NCI-H1417 (cell line): ENCODE data around the gene DLG2.

ENCODE experiments used
- DNase-seq, 3 experiments: peaks; one replicate each; lab custom pipeline; 2025; lab: John Stamatoyannopoulos, UW

Gene DLG2

DNA sequence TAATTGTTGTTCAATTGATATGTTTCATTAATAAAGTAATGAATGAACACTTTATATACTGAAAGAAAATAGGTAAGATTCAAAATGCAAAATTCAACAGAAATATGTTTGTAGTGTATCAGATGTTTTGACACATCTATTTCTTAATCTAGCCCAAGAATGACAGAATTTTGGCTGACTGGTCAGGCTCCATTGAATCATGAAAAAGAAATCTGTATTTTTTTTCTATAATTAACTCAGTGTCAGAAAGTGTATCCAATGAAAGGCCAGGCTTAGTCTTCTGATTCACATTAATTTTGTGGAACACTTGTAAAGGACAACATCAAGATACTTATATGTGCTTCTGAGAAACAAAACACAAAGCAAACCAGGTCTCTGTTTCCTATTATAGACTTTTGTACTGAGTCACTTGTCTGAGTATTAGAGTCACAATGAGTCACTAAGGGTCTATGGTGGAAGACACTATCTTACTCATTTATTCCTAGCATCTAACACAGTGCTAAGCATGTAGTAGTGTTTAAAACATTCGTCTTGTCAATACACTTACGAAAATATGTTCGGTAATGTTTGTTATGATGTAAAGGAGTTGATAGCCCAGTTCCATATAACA, 2043.3 kb downstream of the DLG2 start:
- no peak for DNase-seq

DNA sequence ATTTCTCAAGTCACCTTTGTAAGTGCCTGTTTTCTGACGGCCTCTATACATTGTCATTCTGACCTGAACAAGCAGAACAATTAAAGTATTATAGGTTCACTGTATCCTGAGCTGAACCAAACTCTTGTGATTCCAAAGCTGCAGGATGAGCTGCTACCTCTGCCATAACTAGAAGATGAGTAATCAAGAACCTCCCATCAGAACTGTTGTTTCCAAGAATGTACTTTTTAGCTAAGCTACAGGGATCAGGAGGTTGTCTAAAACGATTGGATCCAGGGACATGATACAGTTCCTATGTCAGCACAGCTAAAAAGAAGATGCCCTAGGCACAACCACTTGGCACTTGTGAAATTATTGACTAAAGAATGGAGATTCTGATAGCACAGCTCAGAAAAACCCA, 2052.6 kb downstream of the DLG2 start:
- no peak for DNase-seq

GRCh38 chr11:83572581-83573496, 2054.3 kb downstream of the DLG2 start:
- peak in 1 of 3 experiments; percentile 57 for DNase-seq

DNA sequence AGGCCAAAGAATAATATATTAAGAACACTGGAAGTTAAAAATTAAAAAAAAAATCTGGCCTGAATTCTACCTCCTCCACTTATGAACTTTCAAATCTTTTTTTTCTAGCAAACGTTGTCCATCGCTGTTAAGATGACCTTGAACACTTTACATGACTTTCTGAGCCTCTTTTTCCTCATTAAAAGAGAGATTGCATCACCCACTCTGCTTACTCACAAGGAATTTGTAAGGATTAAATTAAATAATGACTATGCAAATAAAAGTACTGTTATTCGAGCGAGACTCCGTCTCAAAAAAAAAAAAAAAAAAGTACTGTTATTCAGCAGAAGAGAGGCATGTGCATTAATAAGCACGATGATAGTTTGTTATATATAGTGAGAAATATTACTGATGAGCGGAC, 2055.8 kb downstream of the DLG2 start:
- DNase-seq, result no peak

DNA sequence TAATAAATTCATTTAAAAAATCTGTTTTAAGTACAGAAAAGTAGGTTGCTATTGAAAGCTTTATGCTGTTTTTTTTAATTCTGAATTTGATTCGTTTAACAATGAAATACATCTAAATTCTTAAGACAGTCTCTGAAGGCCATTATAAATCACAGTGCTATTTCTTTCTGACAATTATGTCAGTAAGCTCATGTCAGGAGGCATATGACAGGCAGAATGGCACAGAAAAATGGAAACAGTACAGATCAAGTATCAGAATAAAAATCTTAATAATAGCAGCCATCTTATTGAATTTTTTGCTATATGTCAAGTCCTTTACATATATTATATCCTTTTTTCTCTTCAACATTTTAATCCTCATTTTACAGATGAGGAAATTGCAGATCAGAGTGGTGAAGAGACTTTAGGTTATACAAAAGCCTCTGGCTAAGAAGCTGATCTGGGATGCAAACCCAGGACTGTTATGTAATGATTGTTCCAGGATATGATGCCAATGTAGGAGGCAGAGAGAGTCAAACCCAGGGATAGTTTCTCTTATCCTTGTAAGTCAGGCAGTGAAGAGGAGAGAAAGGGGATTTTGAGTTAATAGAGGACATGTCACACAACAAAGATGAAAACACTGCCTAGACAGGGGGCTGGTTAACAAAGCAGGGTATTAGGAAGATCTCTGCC, 2057.9 kb downstream of the DLG2 start:
- DNase-seq, result no peak

- no peak for DNase-seq
These were observed 2058.6 kb downstream of the DLG2 start for GRCh38 chr11:83568516-83568915.

DNA sequence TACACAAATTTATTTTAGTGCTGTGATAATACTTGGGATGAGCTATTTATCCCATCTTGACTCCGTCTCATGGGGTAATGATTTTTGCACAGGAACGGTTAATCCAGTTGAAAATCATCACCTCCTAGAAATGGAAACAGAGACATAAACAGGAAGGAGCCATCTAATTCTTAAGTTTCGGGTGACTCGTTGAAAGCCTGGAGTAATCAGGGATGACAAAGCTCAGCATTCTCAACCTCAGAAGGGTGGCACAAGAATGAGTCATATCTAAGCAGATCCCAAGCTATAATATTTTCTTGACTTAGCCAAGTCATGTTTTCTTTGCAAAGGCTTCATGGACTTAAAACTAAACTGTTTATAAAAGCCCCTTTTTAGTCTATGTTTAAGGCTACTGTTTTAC, 2060.2 kb downstream of the DLG2 start:
- DNase-seq, result peak in 1 of 3 experiments; percentile 10

DNA sequence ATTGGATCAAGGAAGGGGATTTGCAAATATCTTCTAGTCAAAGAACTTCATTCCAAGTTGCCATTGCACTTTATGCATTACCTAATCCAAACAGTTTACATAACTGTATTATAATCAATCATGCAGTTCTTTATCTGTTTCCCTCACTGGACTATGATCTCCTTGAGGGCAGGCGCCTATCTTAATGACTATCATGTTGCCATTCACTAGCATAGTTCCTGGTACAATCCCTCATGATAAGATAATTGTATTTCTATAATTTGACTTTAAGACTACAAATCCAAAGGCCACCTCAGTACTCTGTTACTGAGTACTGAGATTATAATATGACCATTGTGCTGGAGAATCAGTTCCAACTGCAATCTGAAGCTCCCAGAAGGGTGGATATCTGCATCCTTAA, 2062.3 kb downstream of the DLG2 start:
- DNase-seq, result no peak

DNA sequence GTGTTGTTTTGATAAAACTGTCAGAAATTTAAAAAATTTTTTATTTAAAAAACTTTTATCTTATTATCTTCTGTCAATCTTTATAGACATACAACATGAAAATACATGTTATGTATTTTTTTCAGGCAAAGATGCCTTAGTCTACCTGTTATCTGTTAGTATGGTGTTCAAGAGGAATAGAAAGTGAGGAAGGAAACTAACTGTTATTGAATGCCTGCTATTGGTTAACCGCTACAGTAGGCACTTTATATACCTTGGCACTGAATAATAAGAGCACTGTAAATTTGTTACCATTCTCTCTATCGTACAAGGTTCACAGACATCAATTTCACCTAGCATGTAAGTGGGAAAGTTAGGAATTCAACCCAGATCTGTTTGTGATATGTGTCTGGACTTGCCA, 2068.9 kb downstream of the DLG2 start:
- DNase-seq, result no peak

GRCh38 chr11:83557653-83558052, 2069.5 kb downstream of the DLG2 start:
- DNase-seq, result no peak

- no peak for DNase-seq
These were observed 2072.3 kb downstream of the DLG2 start for GRCh38 chr11:83554876-83555275.

- DNase-seq, result no peak
These were observed 2077.0 kb downstream of the DLG2 start for GRCh38 chr11:83549984-83550667.

GRCh38 chr11:83546368-83546767, 2080.8 kb downstream of the DLG2 start:
- no peak for DNase-seq

- peak in 2 of 3 experiments; percentile 60 to 69 for DNase-seq
These were observed 2081.5 kb downstream of the DLG2 start for GRCh38 chr11:83545494-83546260.

DNA sequence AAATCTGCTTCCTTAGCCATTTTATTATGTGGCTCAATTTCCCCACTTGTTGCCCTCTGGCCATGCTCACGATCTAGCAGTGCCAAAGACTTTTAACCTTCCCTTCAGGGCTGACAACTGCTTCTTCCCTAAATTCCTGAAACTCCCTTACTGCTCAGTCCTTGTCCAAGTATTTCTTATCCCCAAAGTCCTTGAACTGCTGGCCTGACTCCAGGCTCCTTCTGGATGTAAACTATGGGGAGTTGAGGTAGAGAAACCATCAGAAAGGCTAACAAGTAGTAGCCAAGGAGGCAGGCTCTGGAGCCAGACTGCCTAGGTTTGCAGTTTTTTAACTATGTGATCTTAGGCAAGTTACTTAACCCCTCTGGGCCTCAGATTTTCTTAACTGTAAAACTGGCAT, 2082.3 kb downstream of the DLG2 start:
- DNase-seq, result no peak

DNA sequence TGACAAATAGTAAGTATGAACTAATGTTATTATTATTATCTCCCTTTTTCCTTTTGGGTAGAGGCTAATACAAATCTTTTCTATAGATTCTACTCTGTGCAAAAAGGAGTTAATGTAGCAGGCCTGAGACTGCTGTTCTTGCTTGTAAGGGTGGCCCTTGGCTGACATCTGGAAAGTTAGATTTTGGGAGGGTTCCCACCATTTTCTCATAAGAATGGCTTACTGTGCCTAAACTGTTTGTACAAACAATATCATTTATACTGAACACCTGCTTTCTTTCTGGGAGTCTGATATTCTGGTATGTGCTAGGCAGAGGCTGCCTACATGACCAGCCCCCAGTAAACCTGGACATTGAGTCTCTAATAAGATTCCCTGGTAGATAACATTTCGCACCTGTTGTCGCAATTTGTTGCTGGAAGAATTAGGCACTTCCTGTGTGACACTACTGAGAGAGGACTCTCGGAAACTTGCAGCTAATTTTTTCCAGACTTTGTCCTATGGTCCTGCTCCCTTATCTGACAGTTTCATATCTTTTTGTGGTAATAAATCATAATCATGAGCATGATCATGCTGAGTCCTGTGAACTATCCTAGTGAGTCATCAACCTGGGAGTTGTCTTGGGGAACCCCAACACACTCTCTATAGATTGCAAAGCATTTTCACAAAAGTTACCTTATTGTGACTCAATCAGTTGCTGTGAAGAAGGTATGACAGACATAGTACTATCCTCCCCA, 2083.3 kb downstream of the DLG2 start:
- DNase-seq, result no peak

GRCh38 chr11:83542861-83543260, 2084.3 kb downstream of the DLG2 start:
- DNase-seq, result peak in 2 of 3 experiments; percentile 36 to 79

DNA sequence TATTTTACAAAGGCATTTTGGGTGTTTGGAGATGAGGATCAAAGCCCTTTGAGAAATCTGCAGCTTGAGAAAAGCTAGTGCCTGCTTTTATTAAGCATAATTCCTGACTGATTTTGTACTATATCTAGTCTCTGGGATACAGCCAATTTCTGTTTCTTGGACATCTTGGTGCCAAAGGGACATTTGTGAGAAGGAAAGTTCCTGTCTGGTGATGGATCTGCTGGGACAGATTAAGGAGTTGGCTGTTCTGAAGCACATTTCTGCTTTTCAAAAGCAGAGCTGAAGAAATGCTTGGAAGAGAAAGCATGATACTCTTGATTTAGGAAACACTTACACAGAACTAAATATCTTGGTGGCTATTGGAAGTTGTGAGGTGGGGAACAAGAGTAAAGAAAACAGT, 2086.4 kb downstream of the DLG2 start:
- DNase-seq, result no peak

- no peak for DNase-seq
These were observed 2086.9 kb downstream of the DLG2 start for GRCh38 chr11:83540112-83540675.

- no peak for DNase-seq
These were observed 2088.9 kb downstream of the DLG2 start for GRCh38 chr11:83538286-83538685.
